ENCODE results near the gene ROBO1.

GRCh38 chr3:79170021-79170420 lies 597.8 kb downstream of the ROBO1 start:
- TF ChIP-seq, protein P1, sequence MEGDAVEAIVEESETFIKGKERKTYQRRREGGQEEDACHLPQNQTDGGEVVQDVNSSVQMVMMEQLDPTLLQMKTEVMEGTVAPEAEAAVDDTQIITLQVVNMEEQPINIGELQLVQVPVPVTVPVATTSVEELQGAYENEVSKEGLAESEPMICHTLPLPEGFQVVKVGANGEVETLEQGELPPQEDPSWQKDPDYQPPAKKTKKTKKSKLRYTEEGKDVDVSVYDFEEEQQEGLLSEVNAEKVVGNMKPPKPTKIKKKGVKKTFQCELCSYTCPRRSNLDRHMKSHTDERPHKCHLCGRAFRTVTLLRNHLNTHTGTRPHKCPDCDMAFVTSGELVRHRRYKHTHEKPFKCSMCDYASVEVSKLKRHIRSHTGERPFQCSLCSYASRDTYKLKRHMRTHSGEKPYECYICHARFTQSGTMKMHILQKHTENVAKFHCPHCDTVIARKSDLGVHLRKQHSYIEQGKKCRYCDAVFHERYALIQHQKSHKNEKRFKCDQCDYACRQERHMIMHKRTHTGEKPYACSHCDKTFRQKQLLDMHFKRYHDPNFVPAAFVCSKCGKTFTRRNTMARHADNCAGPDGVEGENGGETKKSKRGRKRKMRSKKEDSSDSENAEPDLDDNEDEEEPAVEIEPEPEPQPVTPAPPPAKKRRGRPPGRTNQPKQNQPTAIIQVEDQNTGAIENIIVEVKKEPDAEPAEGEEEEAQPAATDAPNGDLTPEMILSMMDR (IDR thresholded peaks at IDR 0.05), result no peak
- TF ChIP-seq EZH2 (IDR thresholded peaks at IDR 0.05; ENCODE audit: borderline replicate concordance, insufficient read depth, low read depth, low read length, poor library complexity, severe bottlenecking), result no peak

Data from B cell (primary cell).